ENCODE data around the gene TCHHL1. TPM values are rescaled to one million over a fixed set of nuclear protein-coding genes. Genes with fewer than 3 reads are reported as not detected.
A peak's percentile ranks its signal among the peaks of the same experiment; 100 is the strongest.

Gene TCHHL1
- not detected in 2 replicates for total RNA-seq (2014; rRNA removed; shearing (Covaris generic))

DNA sequence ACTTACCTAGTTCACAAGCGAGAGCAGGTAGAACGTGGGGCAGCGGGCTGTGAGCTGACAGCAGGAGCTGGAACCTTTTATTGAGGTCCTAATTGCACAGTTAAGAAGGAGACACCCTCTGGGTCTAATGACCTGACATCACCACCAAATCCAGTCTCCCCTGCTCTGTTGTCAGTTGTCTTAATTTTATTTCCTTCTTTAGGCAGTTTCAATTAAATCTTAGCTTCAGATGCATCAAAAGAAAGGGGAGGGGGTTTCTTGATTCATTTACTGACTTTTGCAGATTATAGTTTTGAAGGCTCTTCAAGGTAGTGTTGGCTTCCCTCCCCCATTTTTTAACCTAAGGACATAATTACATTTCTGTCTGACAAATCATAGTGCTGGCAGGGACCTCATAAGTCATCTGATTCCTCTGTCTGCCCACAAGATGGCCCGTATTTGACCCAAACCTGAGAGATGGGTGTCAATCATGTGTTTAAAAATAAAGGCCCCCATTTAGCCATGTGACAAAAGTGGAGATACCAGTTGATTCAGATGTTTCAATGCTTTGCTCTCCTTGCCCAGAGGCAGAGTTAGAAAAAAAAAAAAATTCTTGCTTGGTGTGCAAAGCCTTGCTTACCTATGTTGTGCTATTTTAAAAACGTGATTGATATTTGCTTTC is at the start of gene TCHHL1:
TCHHL1 (minus strand) TSS at position 51 of the 661 bp plus-strand sequence. CDS start 921 bp downstream, outside the sequence.
- no peak for DNase-seq (ENCODE audit: low read depth)

DNA sequence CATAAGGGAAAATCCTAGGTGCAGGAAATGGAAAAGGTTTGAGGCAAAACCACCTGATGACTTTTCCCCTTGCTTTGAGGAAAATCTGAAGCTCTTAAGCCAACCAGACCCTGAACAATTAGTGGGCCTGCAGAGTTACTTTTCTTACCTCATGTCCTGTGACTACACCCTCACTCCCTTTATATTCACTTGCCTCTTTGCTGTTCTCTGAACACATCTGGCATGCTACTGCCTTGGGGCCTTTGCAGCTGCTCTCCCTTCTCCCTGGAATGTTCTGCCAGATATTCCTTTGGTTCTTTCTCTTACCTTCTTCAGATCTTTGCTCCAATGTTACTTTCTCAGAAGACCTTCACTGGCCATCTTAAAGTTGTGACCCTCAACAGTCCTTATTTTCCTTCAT is 48.4 kb upstream of the TCHHL1 start:
- no peak for DNase-seq (ENCODE audit: low read depth)

GRCh38 chr1:152130186-152130585 is 41.3 kb upstream of the TCHHL1 start:
- no peak for DNase-seq (ENCODE audit: low read depth)

DNA sequence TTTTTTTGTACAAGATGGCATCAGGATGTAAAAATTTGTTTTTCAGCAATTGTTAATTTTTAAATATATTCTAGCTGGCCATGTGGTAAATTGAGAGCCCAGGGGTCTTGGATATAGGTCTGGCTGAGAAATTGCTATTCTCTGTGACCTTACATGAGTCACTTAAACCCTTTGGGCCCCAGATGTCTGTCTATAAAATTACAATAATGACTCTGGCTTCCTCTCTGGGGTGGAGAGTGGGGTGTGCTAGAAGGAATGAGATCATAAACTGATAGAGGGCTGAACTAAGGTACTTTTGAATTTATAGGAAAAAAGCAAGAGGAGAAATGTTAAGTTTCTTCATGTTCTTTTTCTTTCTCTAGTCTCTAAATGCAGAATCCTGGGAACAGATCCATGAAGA is 38.8 kb upstream of the TCHHL1 start:
- no peak for DNase-seq (ENCODE audit: low read depth)

GRCh38 chr1:152125834-152126443 is 37.1 kb upstream of the TCHHL1 start:
- no peak for DNase-seq (ENCODE audit: low read depth)

DNA sequence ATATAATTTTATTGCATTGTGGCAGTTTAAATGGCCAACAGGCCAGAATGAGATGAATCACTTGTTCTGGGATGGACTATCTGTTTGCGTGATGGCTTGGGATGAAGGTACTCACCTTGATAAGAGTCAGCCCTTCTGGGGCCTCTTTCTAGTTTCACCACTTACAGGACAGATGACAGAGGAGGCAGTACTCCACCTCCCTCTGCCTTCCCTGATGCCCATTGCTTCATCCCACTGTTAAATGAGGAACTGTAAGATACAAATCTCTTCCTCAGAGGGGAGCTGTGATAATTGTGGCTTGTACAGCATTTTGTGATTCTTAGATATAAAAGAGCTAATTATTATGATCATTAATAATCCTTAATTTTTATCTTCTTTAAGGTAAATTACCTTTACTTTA is 30.1 kb upstream of the TCHHL1 start:
- no peak for DNase-seq (ENCODE audit: low read depth)

GRCh38 chr1:152115344-152115743 is 26.5 kb upstream of the TCHHL1 start, which contains the start of gene TCHH:
Gene TCHH (minus strand): TSS chr1:152115444. CDS start chr1:152114080, 1,364 bp downstream.
- no peak for DNase-seq (ENCODE audit: low read depth)

GRCh38 chr1:152112885-152113432 is 24.1 kb upstream of the TCHHL1 start:
- DNase-seq (ENCODE audit: low read depth), result no peak

GRCh38 chr1:152112101-152112884 is 23.4 kb upstream of the TCHHL1 start:
- DNase-seq (ENCODE audit: low read depth), result no peak

DNA sequence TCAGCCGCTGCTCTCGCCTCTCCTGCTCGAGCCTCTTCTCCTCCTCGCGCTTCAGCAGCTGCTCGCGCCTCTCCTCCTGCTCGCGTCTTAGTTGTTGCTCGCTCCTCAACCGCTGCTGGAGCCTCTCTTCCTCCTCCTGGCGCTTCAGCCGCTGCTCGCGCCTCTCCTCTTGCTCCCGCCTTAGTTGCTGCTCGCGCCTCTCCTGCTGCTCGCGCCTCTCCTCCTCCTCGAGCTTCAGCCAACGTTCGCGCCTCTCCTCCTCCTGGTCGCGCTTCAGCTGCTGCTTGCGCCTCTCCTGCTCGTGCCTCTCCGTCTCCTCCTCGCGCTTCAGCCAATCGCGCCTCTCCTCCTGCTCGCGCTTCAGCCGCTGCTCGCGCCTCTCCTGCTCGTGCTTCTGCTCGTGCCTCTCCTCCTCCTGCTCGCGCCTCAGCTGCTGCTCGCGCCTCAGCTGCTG is 22.7 kb upstream of the TCHHL1 start:
- DNase-seq (ENCODE audit: low read depth), result peak; percentile 23

DNA sequence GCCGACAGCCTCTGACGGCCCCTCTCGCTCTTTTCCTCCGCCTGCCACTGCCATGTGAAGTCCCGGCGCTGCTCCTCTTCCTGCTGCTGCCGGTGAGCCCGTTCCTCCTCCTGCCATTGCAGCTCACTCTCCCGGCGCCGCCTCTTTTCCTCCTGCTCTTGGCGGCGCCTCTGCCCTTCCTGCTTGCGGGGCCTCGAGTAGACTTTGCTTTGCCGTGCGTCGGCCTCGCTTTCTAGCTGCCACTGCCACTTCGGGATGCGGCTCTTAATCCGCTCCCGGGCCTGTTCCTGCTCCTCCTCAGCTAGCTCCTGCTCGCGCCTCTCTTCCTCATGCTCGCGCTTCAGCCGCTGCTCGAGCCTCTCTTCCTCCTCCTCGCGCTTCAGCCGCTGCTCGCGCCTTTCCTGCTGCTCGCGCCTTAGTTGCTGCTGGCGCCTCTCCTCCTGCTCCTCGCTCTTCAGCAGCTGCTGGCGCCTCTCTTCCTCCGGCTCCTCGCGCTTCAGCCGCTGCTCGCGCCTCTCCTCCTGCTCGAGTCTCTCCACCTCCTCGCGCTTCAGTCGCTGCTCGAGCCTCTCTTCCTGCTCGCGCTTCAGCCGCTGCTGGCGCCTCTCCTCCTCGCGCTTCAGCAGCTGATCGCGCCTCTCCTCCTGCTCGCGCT is 22.1 kb upstream of the TCHHL1 start:
- peak; percentile 48 for DNase-seq (ENCODE audit: low read depth)

GRCh38 chr1:152110365-152110859 is 21.5 kb upstream of the TCHHL1 start:
- DNase-seq (ENCODE audit: low read depth), result peak; percentile 56

GRCh38 chr1:152109998-152110294 is 21.1 kb upstream of the TCHHL1 start:
- peak; percentile 1 for DNase-seq (ENCODE audit: low read depth)

DNA sequence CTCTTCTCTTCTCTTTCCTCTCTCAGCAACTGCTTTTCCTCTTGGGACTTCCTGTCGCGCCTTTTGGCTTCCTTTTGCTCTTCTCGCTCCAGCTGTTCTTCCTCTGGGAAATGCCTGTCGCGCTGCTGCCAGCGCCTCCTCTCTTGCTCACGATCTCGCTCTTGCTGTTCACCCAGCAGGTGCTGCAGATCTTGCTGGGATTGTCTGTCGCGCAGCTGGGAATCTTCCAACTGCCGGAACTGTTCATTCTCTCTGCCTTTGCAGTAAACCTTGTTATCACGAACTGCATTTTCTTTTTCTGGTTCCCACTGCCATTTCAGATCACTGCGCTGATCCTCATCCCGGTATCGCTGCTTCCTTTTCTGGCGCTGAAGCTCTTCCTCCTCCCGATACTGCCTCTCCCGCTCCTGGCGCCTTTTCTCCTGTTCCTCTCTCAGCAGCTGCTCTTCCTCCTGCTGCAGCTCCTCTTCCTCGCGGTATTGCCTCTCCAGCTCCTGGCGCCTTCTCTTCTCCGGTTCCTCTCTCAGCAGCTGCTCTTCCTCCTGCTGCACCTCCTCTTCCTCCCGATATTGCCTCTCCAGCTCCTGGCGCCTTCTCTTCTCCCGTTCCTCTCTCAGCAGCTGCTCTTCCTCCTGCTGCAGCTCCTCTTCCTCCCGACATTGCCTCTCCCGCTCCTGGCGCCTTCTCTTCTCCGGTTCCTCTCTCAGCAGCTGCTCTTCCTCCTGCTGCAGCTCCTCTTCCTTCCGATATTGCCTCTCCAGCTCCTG is 20.6 kb upstream of the TCHHL1 start:
- peak; percentile 14 for DNase-seq (ENCODE audit: low read depth)

- DNase-seq (ENCODE audit: low read depth), result no peak
These were observed 20.0 kb upstream of the TCHHL1 start for GRCh38 chr1:152108882-152109222.

DNA sequence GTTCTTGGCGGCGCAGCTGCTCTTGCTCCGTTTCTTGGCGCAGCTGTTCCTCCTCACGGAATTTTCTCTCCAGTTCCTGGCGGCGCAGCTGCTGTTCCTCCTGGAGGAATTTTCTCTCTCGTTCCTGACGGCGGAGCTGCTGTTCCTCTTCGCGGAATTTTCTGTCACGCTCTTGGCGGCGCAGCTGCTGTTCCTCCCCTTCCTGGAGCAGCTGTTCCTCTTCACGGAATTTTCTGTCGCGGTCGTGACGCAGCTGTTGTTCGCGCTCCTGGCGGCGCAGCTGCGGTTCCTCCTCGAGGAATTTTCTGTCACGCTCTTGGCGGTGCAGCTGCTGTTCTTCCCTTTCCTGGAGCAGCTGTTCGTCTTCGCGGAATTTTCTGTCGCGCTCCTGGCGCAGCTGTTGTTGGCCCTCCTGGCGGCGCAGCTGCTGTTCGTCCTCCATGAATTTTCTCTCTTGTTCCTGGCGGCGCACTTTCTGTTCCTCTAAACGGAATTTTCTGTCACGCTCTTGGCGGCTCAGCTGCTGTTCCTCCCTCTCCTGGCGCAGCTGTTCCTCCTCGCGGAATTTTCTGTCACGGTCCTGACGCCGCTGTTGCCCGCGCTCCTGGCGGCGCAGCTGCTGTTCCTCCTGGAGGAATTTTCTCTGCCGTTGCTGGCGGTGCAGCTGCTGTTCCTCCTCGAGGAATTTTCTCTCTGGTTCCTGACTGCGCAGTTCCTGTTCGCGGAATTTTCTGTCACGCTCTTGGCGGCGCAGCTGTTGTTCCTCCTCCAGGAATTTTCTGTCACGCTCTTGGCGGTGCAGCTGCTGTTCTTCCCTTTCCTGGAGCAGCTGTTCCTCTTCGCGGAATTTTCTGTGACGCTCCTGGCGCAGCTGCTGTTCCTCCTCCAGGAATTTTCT is 19.4 kb upstream of the TCHHL1 start:
- peak; percentile 90 for DNase-seq (ENCODE audit: low read depth)

GRCh38 chr1:152107031-152107983 is 18.4 kb upstream of the TCHHL1 start:
- DNase-seq (ENCODE audit: low read depth), result no peak

- no peak for DNase-seq (ENCODE audit: low read depth)
These were observed 16.0 kb upstream of the TCHHL1 start for GRCh38 chr1:152104854-152105253.

DNA sequence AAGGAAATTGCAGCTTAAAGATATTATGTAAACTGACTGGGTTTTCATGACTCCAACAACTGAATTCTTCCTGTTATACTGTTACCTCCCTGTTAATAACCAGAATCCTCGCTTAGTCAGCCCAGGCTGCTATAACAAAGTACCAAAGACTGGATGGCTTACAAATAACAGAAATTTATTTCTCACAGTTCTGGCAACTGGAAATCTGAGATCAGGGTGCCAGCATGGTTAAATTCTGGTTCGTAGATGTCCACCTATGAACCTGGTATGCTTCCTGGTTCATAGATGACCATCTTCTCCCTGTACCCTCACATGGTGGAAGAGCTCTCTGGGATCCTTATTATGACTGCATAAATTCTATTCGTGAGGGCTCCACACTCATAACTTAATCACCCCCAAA is 8.1 kb upstream of the TCHHL1 start:
- no peak for DNase-seq (ENCODE audit: low read depth)
